GM10847 (cell line): ENCODE measurements around the gene SCO2.

Source experiments
- POLR2A ChIP-seq: IDR thresholded peaks from 2 replicates; pipeline ENCODE4 v1.6.1; 2011; ENCODE audit not compliant: insufficient read length; ENCODE audit errors: extremely low read depth

The SCO2 gene

DNA sequence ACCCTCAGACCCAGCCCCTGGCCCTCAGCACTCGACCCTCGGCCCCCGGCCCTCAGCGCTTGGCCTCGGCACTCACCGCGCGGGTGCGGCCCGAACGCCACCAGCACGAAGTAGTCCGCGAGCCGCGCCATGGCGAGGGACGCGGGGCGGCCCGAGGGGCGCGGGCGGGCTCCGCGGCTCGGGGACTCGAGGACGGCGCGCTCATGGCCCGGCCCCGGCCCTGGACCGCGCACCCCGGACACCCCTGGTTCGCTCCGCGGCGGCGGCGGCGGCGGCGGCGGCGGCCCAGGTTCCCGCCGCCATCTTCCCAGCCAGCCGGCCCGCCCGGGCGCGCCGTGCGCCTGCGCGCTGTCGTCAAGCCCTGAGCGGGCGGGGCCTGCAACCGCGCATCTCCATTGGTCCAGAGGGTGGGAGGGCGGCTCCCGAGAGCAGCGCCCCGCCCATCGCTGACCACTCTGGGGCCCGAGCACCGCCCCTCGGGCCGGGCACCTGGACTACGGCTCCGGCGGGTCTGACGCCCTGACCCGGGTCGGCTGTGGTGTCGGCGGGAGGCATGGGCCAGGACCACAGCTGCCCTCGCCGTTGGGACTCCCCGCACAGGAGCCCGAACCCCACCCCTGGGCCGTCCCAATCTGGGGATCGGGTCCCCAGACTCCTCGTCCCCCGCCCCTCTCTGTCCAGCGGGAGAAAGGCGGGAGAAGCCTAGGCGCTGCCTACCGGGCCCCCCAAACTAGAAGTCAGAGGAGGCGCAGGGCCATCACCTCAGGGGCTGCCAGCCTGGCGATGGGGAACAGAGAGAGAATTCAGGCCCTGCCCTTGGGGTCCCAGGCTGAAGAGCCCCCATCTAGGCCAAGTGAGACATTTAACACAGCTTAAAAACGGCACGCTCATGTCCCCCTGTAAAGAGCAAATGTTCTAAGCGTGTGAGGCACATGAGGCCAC, 50.4 kb downstream of the SCO2 start, which contains the start of gene SBF1:
Gene SBF1 (minus strand): TSS at position 326 of the 942 bp plus-strand sequence. CDS start 195 bp downstream, at position 131.
- TF ChIP-seq POLR2A: peak; percentile 36

- no peak for TF ChIP-seq POLR2A
These were observed 51.3 kb downstream of the SCO2 start for GRCh38 chr22:50473855-50474671.
